ENCODE data around the gene DNMT3B.

The DNMT3B gene

DNA sequence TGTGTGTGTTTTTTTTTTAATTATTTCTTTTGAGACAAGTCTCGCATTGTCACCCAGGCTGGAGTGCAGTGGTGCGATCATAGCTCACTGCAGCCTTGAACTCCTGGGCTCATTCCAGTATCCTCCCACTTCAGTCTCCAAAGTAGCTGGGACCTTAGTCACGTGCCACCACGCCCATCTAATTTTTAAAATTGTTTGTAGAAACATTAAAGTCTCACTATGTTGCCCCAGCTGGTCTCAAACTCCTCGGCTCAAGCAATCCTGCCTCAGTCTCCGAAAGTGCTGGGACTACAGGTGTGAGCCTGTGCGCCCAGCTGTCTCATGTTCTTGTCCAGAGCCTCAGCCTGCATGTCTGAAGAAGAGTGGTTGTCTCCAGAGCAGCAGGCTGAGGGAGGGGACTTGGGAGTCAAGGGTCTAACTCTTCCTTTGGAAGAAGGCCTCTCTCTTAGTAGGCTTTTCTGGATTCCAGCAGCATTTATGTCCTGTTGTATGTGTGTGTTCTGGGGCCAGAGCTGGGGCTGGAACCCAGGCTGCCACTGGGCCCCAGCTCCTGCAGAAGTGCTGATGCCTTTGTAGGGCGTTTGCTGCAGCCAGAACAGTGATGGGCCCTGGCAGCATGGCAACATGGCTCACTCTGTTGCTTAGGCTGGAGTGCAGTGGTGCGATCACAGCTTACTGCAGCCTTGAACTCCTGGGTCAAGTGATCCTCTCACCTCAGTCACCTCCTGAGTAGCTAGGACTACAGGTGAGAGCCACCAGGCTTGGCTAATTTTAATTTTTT is 5.4 kb downstream of the DNMT3B start:
- Histone ChIP-seq H3K4me1 (ENCODE audit: low read depth, poor library complexity, severe bottlenecking) (peaks cover 61% of the 10 kb centered on the region), H3K4me3 (IDR thresholded peaks at IDR 0.05; ENCODE audit: insufficient read depth, low read depth, low read length) (no peak overlapping the region), H3K9ac (no peak overlapping the region), H2AFZ (ENCODE audit: low read depth) (no peak overlapping the region), H3K36me3 (ENCODE audit: insufficient read depth) (no peaks in the 10 kb centered on the region), H3K27ac (no peak overlapping the region), H3K27me3 (ENCODE audit: insufficient read depth, low read depth) (no peaks in the 10 kb centered on the region), H4K20me1 (ENCODE audit: insufficient read depth) (no peaks in the 10 kb centered on the region), H3K79me2 (ENCODE audit: insufficient read depth, low read depth) (peaks cover 96% of the 10 kb centered on the region), H3K4me2 (no peak overlapping the region)
- TF ChIP-seq, protein P1, sequence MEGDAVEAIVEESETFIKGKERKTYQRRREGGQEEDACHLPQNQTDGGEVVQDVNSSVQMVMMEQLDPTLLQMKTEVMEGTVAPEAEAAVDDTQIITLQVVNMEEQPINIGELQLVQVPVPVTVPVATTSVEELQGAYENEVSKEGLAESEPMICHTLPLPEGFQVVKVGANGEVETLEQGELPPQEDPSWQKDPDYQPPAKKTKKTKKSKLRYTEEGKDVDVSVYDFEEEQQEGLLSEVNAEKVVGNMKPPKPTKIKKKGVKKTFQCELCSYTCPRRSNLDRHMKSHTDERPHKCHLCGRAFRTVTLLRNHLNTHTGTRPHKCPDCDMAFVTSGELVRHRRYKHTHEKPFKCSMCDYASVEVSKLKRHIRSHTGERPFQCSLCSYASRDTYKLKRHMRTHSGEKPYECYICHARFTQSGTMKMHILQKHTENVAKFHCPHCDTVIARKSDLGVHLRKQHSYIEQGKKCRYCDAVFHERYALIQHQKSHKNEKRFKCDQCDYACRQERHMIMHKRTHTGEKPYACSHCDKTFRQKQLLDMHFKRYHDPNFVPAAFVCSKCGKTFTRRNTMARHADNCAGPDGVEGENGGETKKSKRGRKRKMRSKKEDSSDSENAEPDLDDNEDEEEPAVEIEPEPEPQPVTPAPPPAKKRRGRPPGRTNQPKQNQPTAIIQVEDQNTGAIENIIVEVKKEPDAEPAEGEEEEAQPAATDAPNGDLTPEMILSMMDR (conservative IDR thresholded peaks at IDR 0.05; ENCODE audit: low read depth, low read length), result no peak

DNA sequence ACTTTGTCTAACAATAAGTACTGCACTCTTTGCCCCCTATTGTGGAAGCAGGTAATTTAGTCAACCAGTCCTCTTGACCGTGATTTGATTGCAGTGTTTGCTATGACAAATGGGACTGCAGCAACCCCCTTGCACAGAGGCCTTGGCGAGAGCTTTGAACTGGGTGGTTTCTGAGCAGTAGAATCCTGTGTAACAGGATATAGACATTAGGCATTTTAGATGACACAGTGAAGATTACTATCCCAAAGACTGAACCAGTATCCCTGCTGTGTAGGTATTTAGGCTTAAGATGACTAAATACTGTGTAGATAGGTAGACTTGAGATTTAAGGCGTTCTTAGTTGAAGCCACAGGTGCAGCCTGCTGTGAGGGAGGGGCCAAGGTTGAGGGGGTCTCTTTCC is 9.9 kb downstream of the DNMT3B start:
- H3K27ac ChIP-seq, result peak overlapping the region; percentile 61; the same call in 1 of the 2 replicates
- H3K4me1 ChIP-seq (ENCODE audit: low read depth, poor library complexity, severe bottlenecking), result peaks cover 79% of the 10 kb centered on the region
- H3K36me3 ChIP-seq (ENCODE audit: insufficient read depth), result 0 out of 2 replicates have a peak, but pooled peaks cover 7% of the 10 kb centered on the region
- H3K79me2 ChIP-seq (ENCODE audit: insufficient read depth, low read depth), result peaks cover 98% of the 10 kb centered on the region
- no peaks in the 10 kb centered on the region for H4K20me1 ChIP-seq (ENCODE audit: insufficient read depth)
- no peak overlapping the region for H3K9ac ChIP-seq
- no peak overlapping the region for H3K4me3 ChIP-seq (IDR thresholded peaks at IDR 0.05; ENCODE audit: insufficient read depth, low read depth, low read length)
- H2AFZ ChIP-seq (ENCODE audit: low read depth), result no peak overlapping the region
- TF ChIP-seq, protein P1 (conservative IDR thresholded peaks at IDR 0.05; ENCODE audit: low read depth, low read length), result no peak
- H3K27me3 ChIP-seq (ENCODE audit: insufficient read depth, low read depth), result no peaks in the 10 kb centered on the region
- H3K4me2 ChIP-seq, result peak overlapping the region; percentile 19

DNA sequence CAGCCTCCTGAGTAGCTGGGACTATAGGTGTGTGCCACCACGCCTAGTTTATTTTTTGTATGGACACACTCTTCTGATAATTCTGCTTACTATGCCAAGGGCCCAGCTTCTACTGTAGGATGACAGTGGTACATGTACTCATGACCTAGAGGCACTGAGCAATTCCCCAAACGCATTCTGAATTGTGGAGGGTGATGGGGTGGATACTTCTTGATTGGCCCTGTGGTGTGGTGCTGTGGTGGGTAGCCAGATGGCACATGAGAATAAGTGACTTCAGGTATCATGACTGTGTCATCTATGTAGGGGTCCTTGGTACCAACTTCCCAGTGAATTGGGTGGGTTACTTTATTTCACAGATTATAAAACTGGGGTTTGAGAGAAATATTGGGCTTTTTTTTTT is 11.0 kb downstream of the DNMT3B start:
- no peaks in the 10 kb centered on the region for H4K20me1 ChIP-seq (ENCODE audit: insufficient read depth)
- 0 out of 2 replicates have a peak, but pooled peaks cover 7% of the 10 kb centered on the region for H3K36me3 ChIP-seq (ENCODE audit: insufficient read depth)
- H3K4me3 ChIP-seq (IDR thresholded peaks at IDR 0.05; ENCODE audit: insufficient read depth, low read depth, low read length), result no peak overlapping the region
- no peak overlapping the region for H3K9ac ChIP-seq
- H3K4me1 ChIP-seq (ENCODE audit: low read depth, poor library complexity, severe bottlenecking), result peaks cover 83% of the 10 kb centered on the region
- H3K27me3 ChIP-seq (ENCODE audit: insufficient read depth, low read depth), result no peaks in the 10 kb centered on the region
- no peak overlapping the region for H3K27ac ChIP-seq
- no peak overlapping the region for H3K4me2 ChIP-seq
- TF ChIP-seq, protein P1 (conservative IDR thresholded peaks at IDR 0.05; ENCODE audit: low read depth, low read length), result no peak
- H2AFZ ChIP-seq (ENCODE audit: low read depth), result no peak overlapping the region
- peaks cover 99% of the 10 kb centered on the region for H3K79me2 ChIP-seq (ENCODE audit: insufficient read depth, low read depth)

DNA sequence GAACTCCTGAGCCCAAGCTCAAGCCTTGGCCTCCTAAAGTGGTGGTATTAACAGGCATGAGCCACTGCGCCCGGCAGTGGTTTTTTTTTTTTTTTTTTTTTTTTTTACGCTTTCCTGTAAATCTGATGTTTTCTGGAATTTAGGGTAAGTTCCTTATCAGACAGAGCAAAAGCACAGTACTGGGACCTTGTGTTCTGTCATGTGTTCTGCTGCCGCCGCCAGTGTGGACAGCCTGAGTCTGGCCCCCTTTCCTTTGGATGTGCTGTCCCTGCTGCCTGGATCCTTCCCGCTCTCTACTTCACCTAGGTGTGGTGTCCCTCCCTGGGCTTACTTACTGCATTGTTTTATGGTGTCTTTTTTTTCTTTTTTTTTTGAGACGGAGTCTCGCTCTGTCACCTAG is 11.7 kb downstream of the DNMT3B start:
- H3K27ac ChIP-seq, result no peak overlapping the region
- peaks cover 89% of the 10 kb centered on the region for H3K4me1 ChIP-seq (ENCODE audit: low read depth, poor library complexity, severe bottlenecking)
- peaks cover 99% of the 10 kb centered on the region for H3K79me2 ChIP-seq (ENCODE audit: insufficient read depth, low read depth)
- no peaks in the 10 kb centered on the region for H3K27me3 ChIP-seq (ENCODE audit: insufficient read depth, low read depth)
- H3K9ac ChIP-seq, result no peak overlapping the region
- no peaks in the 10 kb centered on the region for H4K20me1 ChIP-seq (ENCODE audit: insufficient read depth)
- H2AFZ ChIP-seq (ENCODE audit: low read depth), result no peak overlapping the region
- TF ChIP-seq, protein P1 (conservative IDR thresholded peaks at IDR 0.05; ENCODE audit: low read depth, low read length), result no peak
- H3K36me3 ChIP-seq (ENCODE audit: insufficient read depth), result 0 out of 2 replicates have a peak, but pooled peaks cover 7% of the 10 kb centered on the region
- H3K4me3 ChIP-seq (IDR thresholded peaks at IDR 0.05; ENCODE audit: insufficient read depth, low read depth, low read length), result no peak overlapping the region
- no peak overlapping the region for H3K4me2 ChIP-seq
